ENCODE measurements around the gene P4HB. TPM values are rescaled to one million over a fixed set of nuclear protein-coding genes. Genes with fewer than 3 reads are reported as not detected.

The P4HB gene
- total RNA-seq, 1 experiment from 2014 or later = 958 TPM

GRCh38 chr17:81845881-81846742 lies 14.2 kb downstream of the P4HB start:
- no TSS peak for BruUV-seq (replicated peaks)
- no peaks in the 10 kb centered on the region for H3K4me1 ChIP-seq
- no peaks in the 10 kb centered on the region for H3K4me1 Mint-ChIP-seq (ENCODE audit: low read depth, unreplicated experiment)
- intact Hi-C loops (cut with micrococcal nuclease; ENCODE audit: unreplicated experiment) = no loop called here
- no peak overlapping the region for H3K4me3 Mint-ChIP-seq (ENCODE audit: unreplicated experiment)
- no peaks in the 10 kb centered on the region for H3K27me3 ChIP-seq (replicated peaks; ENCODE audit: control insufficient read depth, insufficient read depth, low read length)
- POLR2A ChIA-PET = interaction anchor here (0.6 kb wide), 1 partner anchor 116 kb away, joined by 5 read pairs; no protein-coding TSS in a partner anchor
- H3K36me3 Mint-ChIP-seq (ENCODE audit: insufficient read depth, unreplicated experiment) = peaks cover 95% of the 10 kb centered on the region
- H3K27ac Mint-ChIP-seq (ENCODE audit: unreplicated experiment) = no peak overlapping the region
- no peaks in the 10 kb centered on the region for H3K9me3 ChIP-seq
- CTCF ChIA-PET = no interaction called here
- no peaks in the 10 kb centered on the region for H3K9me3 Mint-ChIP-seq (ENCODE audit: unreplicated experiment)
- no peak for DNase-seq
- TF ChIP-seq CTCF (IDR thresholded peaks at IDR 0.05; ENCODE audit: insufficient read depth in 1 of 2, low read depth in 1 of 2, low read length in 1 of 2, severe bottlenecking in 1 of 2, unreplicated experiment in 1 of 2) = no peak
- H3K27me3 Mint-ChIP-seq (ENCODE audit: insufficient read depth, unreplicated experiment) = no peaks in the 10 kb centered on the region
- no peak overlapping the region for H3K4me3 ChIP-seq (ENCODE audit: low read depth, low read length)
- peaks cover under 1% of the 10 kb centered on the region; the same call in 1 of the 2 replicates for H3K36me3 ChIP-seq (ENCODE audit: control insufficient read depth, insufficient read depth, low read length)

GRCh38 chr17:81845361-81845760 lies 15.0 kb downstream of the P4HB start:
- no TSS peak for BruUV-seq (replicated peaks)
- no peak overlapping the region for H3K4me3 ChIP-seq (ENCODE audit: low read depth, low read length)
- H3K9me3 ChIP-seq = no peaks in the 10 kb centered on the region
- Mint-ChIP-seq H3K27ac (ENCODE audit: unreplicated experiment) (no peak overlapping the region), H3K4me3 (ENCODE audit: unreplicated experiment) (no peak overlapping the region), H3K4me1 (ENCODE audit: low read depth, unreplicated experiment) (no peaks in the 10 kb centered on the region), H3K27me3 (ENCODE audit: insufficient read depth, unreplicated experiment) (no peaks in the 10 kb centered on the region), H3K9me3 (ENCODE audit: unreplicated experiment) (no peaks in the 10 kb centered on the region), H3K36me3 (ENCODE audit: insufficient read depth, unreplicated experiment) (peaks cover 94% of the 10 kb centered on the region)
- ChIA-PET CTCF (no interaction called here), POLR2A (no interaction called here)
- H3K36me3 ChIP-seq (ENCODE audit: control insufficient read depth, insufficient read depth, low read length) = no peaks in the 10 kb centered on the region; the same call in 1 of the 2 replicates
- TF ChIP-seq CTCF (IDR thresholded peaks at IDR 0.05; ENCODE audit: insufficient read depth in 1 of 2, low read depth in 1 of 2, low read length in 1 of 2, severe bottlenecking in 1 of 2, unreplicated experiment in 1 of 2) = no peak
- intact Hi-C loops (cut with micrococcal nuclease; ENCODE audit: unreplicated experiment) = no loop called here
- no peak for DNase-seq
- H3K4me1 ChIP-seq = no peaks in the 10 kb centered on the region
- no peaks in the 10 kb centered on the region for H3K27me3 ChIP-seq (replicated peaks; ENCODE audit: control insufficient read depth, insufficient read depth, low read length)

- Histone ChIP-seq H3K4me1 (no peaks in the 10 kb centered on the region), H3K36me3 (ENCODE audit: control insufficient read depth, insufficient read depth, low read length) (no peaks in the 10 kb centered on the region; the same call in 1 of the 2 replicates), H3K27me3 (replicated peaks; ENCODE audit: control insufficient read depth, insufficient read depth, low read length) (no peaks in the 10 kb centered on the region), H3K4me3 (ENCODE audit: low read depth, low read length) (no peak overlapping the region), H3K9me3 (no peaks in the 10 kb centered on the region)
- no peaks in the 10 kb centered on the region for H3K9me3 Mint-ChIP-seq (ENCODE audit: unreplicated experiment)
- no peaks in the 10 kb centered on the region for H3K27me3 Mint-ChIP-seq (ENCODE audit: insufficient read depth, unreplicated experiment)
- intact Hi-C loops (cut with micrococcal nuclease; ENCODE audit: unreplicated experiment) = no loop called here
- TF ChIP-seq CTCF (IDR thresholded peaks at IDR 0.05; ENCODE audit: insufficient read depth in 1 of 2, low read depth in 1 of 2, low read length in 1 of 2, severe bottlenecking in 1 of 2, unreplicated experiment in 1 of 2) = no peak
- BruUV-seq (replicated peaks) = no TSS peak
- H3K36me3 Mint-ChIP-seq (ENCODE audit: insufficient read depth, unreplicated experiment) = peaks cover 89% of the 10 kb centered on the region
- ChIA-PET POLR2A (no interaction called here), CTCF (no interaction called here)
- no peak for DNase-seq
- H3K4me3 Mint-ChIP-seq (ENCODE audit: unreplicated experiment) = no peak overlapping the region
- no peaks in the 10 kb centered on the region for H3K4me1 Mint-ChIP-seq (ENCODE audit: low read depth, unreplicated experiment)
- H3K27ac Mint-ChIP-seq (ENCODE audit: unreplicated experiment) = peak overlapping the region; percentile 76
These were observed 15.4 kb downstream of the P4HB start for GRCh38 chr17:81844887-81845286.

Data from Caco-2 (cell line).